ENCODE data around the gene ITSN1.

The ITSN1 gene

GRCh38 chr21:33817138-33817537 is 174.8 kb downstream of the ITSN1 start:
- no peak for DNase-seq

- no peak for DNase-seq
Measured at GRCh38 chr21:33817663-33818451, 175.6 kb downstream of the ITSN1 start.

GRCh38 chr21:33820230-33820770 is 178.0 kb downstream of the ITSN1 start:
- no peak for DNase-seq

GRCh38 chr21:33820798-33821197 is 178.5 kb downstream of the ITSN1 start:
- DNase-seq = no peak

- DNase-seq = no peak
Measured at GRCh38 chr21:33821503-33822322, 179.4 kb downstream of the ITSN1 start.

DNA sequence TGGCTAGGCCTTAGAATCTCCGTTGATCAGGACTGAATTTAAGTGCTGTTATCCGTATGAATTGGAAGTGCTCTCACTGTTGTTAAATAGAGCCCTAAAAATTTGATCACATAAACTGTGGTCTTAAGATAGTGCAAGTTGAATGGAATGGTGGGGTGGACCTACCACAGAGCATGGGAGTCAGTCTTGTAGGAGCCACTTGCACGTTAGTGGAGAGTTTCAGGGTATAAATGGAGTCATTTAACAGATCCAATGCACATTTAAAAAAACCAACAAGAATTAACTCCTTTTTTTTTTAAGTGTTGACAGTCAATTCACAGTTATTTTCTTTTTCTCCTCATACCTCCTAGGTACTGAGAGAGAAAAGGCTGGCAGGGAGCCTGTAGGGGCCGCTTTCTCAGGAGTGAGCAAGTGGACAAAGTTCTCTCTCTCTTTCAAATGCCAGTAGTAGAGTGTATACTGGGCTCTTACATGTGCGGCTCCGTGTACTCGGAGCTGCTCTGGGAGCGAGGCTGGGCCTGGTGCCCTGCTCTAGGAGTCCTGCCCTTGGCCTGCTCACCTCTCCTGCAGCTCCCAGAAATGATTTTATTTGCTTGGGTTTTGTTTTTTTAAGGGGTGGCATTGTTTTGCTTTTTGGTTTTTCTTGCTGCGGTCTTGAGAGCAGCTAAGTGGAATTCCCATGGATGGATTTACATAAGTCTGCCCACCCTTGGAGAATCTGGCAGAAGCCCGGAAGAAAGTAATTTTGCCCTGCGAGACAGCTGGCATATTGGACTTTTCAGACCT is 182.0 kb downstream of the ITSN1 start:
- no peak for DNase-seq

DNA sequence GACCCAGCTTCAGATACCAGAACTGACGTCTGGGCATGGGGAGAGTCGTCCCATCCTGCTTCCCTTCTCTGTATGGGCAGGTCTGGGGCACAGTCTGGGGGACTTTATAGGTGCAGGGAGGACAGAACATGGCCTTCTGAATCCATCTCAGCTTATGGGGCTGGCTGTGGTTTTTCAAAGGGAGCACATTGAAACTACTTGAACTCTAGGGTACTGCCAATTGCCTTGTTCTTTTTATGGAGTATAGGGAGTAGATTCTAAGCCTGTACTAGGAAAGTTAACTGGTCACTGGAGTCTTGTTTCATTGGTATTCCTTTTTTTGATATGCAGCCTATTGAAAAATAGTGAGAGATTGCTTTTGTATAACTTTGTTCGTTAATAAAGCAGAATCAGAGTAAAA is 183.1 kb downstream of the ITSN1 start:
- no peak for DNase-seq

- DNase-seq = no peak
Measured at GRCh38 chr21:33825915-33826314, 183.6 kb downstream of the ITSN1 start.

DNA sequence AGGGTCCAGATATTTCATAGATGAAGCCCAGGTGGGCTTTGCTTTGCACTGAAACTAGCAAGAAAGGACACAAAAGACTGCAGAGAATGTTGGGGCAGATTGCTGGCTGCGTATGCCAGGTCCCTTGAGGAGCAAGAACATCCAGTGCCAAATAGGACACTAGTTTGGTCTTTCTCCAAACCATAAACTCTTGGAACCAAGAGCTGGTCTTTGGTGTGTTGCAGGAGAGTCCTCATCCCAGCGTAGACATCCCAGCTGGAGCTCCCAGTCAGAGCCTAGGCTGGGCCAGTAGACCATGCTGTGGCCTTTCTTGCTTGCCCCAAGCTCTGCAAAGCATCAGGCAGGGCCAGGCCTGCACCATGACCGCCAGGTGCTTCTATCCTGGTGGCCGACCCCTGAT is 185.8 kb downstream of the ITSN1 start:
- no peak for DNase-seq

DNA sequence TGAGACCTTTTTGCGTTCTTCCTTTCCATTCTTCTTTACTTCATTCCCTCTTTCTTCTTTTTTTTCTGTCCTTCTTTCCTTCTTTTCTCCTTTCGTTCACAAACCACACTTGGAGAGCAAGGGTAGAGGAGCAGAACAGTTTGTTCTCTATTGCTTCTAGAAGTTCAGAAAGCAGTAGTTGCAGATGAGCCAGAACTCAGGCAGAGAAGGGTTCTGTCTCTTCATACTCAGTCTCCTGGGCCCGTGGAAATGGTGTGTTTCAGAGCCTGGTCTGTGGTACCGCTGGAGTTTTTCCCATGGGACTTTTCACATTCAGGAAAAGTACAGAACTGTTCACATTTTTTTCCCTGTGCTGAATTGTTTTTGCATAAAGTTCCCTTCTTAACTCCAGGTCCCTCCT is 186.3 kb downstream of the ITSN1 start:
- no peak for DNase-seq

DNA sequence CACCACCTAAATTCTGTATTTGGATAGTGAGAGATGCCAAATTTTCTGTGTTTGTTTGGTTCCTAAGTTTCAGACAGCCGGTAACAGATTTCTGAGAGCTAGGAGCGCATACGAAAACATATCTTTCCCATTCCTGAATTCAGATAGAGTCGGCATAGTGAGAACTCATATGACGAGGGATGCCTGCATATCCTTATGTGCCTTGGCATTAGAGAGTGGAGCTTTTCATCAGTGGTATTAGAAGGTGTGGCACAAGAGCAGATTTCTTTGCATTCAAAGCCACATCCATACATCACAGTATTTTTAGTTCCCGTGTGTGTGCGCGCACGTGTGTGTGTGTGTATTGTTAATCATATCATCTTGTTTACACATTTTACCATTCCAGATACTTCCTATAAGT is 187.5 kb downstream of the ITSN1 start:
- DNase-seq = no peak

- no peak for DNase-seq
Measured at GRCh38 chr21:33831962-33832659, 189.8 kb downstream of the ITSN1 start.

DNA sequence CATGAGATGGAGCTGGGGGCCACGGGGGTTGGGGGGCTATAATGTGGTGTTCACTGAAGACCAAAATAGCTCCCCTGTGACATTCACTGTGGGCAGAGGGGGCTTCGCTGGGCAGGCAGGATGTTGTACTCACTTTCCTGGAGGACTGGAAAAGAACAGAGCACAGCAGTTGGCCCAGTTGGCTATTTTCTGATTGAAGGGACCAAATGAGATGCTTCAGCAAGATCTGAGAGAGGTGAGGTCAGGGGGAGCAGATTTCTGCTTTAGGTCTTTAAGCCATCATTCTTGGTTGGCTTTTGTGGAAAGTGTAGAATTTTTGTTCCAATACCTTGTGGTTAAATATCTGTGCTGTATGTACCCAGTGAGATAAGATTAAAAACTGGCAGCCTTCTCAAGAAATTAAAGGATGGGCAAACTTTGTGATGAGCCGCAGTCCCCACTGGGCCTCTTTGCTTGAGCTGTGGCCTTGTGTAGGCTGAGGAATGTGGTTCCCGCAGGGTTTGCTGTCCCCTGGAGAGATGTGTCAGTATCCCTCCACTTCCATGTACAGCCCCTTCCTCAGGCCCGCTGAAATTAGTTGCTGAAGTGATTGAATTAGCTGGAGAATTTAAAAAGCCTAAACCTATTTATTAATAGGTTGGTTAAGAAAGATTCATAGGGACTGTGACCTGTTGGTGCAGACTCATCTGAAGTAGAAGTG is 192.7 kb downstream of the ITSN1 start:
- DNase-seq = no peak

DNA sequence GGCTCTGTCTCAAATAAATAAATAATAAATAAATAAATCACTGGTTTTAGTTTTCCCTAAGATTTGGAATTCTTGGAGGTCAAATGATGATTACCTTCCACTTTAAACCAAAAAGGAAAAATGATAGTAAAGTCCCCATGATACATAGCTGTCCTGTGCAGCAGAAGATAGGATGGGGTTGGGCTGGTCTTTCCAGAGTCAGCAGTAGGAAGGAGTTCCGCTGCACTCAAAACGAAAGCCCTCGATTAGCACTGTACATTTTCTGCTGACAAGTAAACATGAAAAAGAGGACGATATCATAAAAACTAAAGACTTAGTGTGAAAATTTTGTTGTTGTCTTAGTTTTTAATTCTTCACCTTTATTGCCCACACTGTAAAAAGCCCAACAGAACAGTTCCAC is 193.6 kb downstream of the ITSN1 start:
- DNase-seq = no peak

GRCh38 chr21:33836408-33836807 is 194.1 kb downstream of the ITSN1 start:
- peak; percentile 90 for DNase-seq

DNA sequence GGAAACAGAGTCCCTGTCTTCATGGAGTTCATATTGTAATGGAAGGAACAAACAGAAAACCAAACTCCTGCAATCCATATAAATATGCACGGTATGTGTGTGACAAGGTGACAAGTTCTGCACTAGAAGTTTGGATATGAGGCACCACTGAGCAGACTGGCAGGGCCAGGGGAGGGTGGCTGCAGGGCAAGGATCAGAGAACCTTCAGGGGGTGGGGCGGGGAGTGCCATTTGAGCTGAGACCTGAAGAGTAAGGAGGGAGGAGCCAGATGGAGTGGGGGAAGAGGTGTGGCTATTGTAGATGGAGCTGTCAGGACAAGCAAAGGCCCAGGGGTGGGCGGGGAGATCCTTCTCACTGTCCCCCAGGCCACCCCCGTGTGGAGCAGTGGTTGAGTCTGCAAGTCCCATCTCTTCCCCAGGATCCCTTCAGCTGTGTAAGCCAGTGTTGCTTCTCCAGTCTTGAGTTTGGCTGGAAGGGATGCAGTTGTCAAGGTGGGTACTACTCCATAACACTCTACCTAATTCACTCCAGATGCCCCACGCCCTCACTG is 196.9 kb downstream of the ITSN1 start:
- DNase-seq = no peak

DNA sequence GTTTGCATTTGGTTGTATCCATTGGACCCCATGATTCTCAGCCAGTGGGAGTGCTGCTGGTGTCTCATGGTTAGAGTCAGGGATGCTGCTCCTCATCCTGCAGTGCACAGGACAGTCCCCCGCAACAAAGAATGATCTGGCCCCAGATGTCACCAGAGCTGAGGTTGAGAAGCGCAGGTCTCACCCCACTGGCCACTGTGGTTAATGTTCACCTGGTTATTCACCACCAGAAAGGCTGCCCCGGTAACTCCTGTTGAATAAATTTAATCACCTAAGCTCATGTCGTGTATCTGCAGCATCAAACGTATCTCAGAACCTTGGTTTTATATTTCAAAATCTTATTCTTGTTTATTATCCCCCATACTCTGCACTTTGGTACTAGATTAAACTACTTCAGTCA is 197.5 kb downstream of the ITSN1 start:
- DNase-seq = no peak

DNA sequence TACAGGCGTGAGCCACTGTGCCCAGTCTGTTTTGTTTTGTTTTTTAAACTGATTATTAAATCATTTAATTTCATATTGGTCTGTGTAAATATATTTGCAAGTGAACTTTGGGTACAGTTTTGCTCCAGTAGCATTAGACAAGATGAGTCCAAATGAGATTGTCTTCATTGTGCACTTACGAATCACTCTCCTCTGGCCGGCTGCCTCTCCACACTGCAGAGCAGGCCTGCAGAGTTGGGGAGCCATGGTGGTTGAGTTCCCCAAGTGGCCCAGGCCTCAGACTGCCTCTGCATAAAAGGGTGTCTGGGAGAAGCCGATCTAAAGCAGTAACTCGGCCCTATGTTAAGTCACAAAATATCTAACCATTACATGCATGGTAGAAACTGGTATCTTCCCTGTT is 198.5 kb downstream of the ITSN1 start:
- no peak for DNase-seq

DNA sequence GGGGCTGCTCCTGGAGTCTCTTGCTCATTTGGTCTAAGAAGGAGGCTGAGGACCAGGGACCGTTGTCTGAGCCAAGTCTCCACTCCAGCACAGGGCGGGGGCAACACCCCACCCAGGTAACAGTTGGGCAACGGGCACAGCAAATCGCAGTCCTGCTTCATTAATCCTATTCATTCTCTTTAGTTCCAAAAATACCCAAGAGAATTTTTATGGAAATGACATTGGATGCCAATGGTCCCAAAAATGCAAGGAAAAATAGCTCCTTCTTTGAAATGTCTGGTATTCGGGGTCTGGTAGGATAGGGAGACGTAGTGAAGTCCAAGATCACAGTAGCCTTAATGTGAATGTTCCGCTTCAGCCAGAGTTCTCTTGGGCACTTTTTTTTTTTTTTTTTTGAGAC is 199.3 kb downstream of the ITSN1 start:
- no peak for DNase-seq

- DNase-seq = no peak
Measured at GRCh38 chr21:33843216-33843615, 200.9 kb downstream of the ITSN1 start.

GRCh38 chr21:33844104-33844889 is 202.0 kb downstream of the ITSN1 start:
- no peak for DNase-seq
